Right renal cortex interstitium (tissue), 3 donors: ENCODE data around the gene WDR31. TPM values are rescaled to one million over a fixed set of nuclear protein-coding genes. Genes with fewer than 3 reads are reported as not detected.

Experiments
- polyA plus RNA-seq, 3 donors: library from polyadenylated mRNA; unstranded; fragments of 120-200 nt; gene quantifications; one replicate each; pipeline ENCODE4 v1.2.1, GENCODE V29; 2013; ENCODE audit not compliant: insufficient read length in 3 of 3

The WDR31 gene
- polyA plus RNA-seq, 3 donors: 7.2 to 7.9 (median 7.6) TPM

Other genes starting within 250 kb of the WDR31 start
- 1 to 10 TPM; 3.5 to 5.2 (median 4.6) TPM for gene SLC31A2, start 189.3 kb downstream of the WDR31 start, polyA plus RNA-seq
- 10 to 100 TPM; 28.8 to 32.1 (median 29.4) TPM for gene FKBP15, start 119.0 kb downstream of the WDR31 start, polyA plus RNA-seq
- gene SLC31A1, start 118.7 kb downstream of the WDR31 start, polyA plus RNA-seq: 10 to 100 TPM; 26.9 to 29.2 (median 26.9) TPM
- 10 to 100 TPM; 43.1 to 49.3 (median 43.8) TPM for gene CDC26, start 64.7 kb downstream of the WDR31 start, polyA plus RNA-seq
- gene PRPF4, start 64.6 kb downstream of the WDR31 start, polyA plus RNA-seq: 10 to 100 TPM; 39.2 to 41.0 (median 39.3) TPM
- gene RNF183, start 36.9 kb downstream of the WDR31 start, polyA plus RNA-seq: 1 to 10 TPM; 5.2 to 6.6 (median 5.8) TPM
- gene BSPRY, start 9.3 kb upstream of the WDR31 start, polyA plus RNA-seq: 1 to 10 TPM; 7.3 to 9.7 (median 9.6) TPM
- 10 to 100 TPM; 26.9 to 35.8 (median 28.8) TPM for gene HDHD3, start 36.7 kb upstream of the WDR31 start, polyA plus RNA-seq
- gene ALAD, start 61.0 kb upstream of the WDR31 start, polyA plus RNA-seq: 10 to 100 TPM; 40.1 to 43.8 (median 41.3) TPM
- gene POLE3, start 70.4 kb upstream of the WDR31 start, polyA plus RNA-seq: 10 to 100 TPM; 67.7 to 75.6 (median 69.5) TPM
- gene C9orf43, start 70.5 kb upstream of the WDR31 start, polyA plus RNA-seq: under 1 TPM; 0.69 to 0.76 (median 0.75) TPM
- gene RGS3, start 123.5 kb upstream of the WDR31 start, polyA plus RNA-seq: 10 to 100 TPM; 45.1 to 47.4 (median 47.2) TPM